ENCODE results near the gene CENPO.

CENPO gene

DNA sequence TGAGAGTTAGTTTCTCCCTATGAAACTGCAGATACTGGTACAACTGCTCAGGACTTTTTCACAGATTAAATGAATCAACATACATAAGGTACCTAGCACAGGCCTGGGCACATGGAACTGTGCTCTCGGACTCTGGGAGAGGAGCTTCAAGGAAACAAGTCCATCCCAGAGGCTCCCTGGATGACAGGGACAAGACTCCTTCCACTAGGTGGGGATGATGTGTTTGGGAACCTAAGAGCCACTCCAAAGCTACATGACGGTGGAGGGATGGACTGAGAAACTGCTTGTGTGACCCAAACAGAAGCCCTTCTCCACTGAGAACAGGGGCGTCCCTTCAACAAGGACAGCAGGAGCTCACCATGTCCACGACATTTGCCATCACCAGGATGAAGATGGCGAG is 37.1 kb downstream of the CENPO start:
- H3K9me3 ChIP-seq (ENCODE audit: insufficient read depth, low read length) = peaks cover 6% of the 10 kb centered on the region; the same call in 1 of the 2 replicates
- no peak for TF ChIP-seq ZNF274 (IDR thresholded peaks at IDR 0.05; ENCODE audit: low read depth, low read length)
- H3K27me3 ChIP-seq (ENCODE audit: insufficient read depth, insufficient read length) = no peaks in the 10 kb centered on the region
- no peak for DNase-seq (ENCODE audit: low read depth, low spot score)
- no peak overlapping the region for H3K9ac ChIP-seq (ENCODE audit: insufficient read length, low read depth)
- peaks cover 26% of the 10 kb centered on the region for H3K36me3 ChIP-seq (ENCODE audit: insufficient read depth, insufficient read length, low read length)
- peaks cover 16% of the 10 kb centered on the region for H3K4me1 ChIP-seq (ENCODE audit: insufficient read depth, insufficient read length)
- no peak overlapping the region for H3K4me3 ChIP-seq (ENCODE audit: insufficient read length, low read depth)

DNA sequence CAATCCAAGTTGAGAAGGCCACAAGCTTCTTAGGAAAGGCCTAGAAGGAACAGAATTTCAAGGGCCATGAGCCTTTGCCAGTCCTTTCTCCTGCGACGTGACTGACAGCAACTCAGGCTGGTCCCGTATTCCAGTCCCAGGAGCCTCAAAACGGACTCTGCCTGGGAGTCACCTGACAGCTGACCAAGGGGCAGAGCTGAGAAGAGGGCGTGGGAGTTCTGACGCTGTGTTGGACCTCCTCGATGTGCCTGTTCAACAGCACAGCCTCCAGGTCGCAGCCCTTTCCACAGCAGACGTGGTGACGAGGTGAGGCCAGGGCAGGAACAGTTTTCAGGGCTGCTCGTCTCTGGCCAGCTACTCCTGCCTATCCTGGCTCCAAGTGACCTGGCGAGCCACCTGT is 37.6 kb downstream of the CENPO start:
- Histone ChIP-seq H3K4me1 (ENCODE audit: insufficient read depth, insufficient read length) (peaks cover 17% of the 10 kb centered on the region), H3K36me3 (ENCODE audit: insufficient read depth, insufficient read length, low read length) (peaks cover 22% of the 10 kb centered on the region), H3K9me3 (ENCODE audit: insufficient read depth, low read length) (peaks cover 6% of the 10 kb centered on the region; the same call in 1 of the 2 replicates), H3K4me3 (ENCODE audit: insufficient read length, low read depth) (no peak overlapping the region), H3K27me3 (ENCODE audit: insufficient read depth, insufficient read length) (no peaks in the 10 kb centered on the region), H3K9ac (ENCODE audit: insufficient read length, low read depth) (no peak overlapping the region)
- no peak for DNase-seq (ENCODE audit: low read depth, low spot score)
- TF ChIP-seq YY1 (IDR thresholded peaks at IDR 0.05; ENCODE audit: insufficient read depth, insufficient read length) (no peak), SUZ12 (IDR thresholded peaks at IDR 0.05; ENCODE audit: extremely low read depth, insufficient read depth, insufficient read length) (no peak), ZNF274 (IDR thresholded peaks at IDR 0.05; ENCODE audit: low read depth, low read length) (no peak)

DNA sequence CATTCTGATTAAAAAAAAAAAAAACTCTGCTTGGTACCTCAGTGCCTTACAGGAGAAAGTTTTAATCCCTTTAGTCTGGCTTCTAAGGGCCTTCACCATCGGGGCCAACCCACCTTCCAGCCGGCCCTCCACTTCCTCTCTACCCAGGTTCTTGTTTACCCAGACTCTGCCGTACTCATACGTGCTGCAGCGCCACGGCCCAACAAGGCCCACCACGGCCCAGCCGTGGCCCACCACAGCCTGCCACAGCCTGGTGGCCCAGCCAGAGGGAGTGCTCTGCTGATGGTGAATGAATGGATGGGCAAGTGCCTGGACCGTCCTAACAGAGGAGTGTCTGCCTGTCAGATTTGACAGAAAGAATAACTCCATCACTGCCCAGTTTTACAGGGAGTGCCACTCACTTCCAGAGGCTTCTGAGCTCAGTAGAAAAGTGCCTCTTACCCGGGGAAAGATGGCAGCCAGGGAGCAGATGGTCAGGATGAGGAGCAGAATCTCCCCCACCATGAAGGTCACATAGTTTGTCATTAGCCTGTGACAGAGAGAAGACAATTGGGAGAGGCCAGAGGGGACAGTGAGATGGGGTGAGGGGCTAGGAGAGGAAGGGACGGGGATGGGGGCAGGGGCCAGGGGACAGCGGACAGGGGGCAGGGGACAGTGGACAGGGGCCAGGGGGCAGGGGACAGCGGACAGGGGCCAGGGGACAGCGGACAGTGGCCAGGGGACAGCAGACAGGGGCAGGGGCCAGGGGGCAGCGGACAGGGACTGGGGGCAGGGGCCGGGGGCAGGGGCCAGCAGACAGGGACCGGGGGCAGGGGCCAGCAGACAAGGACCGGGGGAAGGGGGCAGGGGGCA is 38.2 kb downstream of the CENPO start:
- no peak for TF ChIP-seq YY1 (IDR thresholded peaks at IDR 0.05; ENCODE audit: insufficient read depth, insufficient read length)
- TF ChIP-seq ZNF274 (IDR thresholded peaks at IDR 0.05; ENCODE audit: low read depth, low read length) = no peak
- no peak for TF ChIP-seq SUZ12 (IDR thresholded peaks at IDR 0.05; ENCODE audit: extremely low read depth, insufficient read depth, insufficient read length)
- no peak for DNase-seq (ENCODE audit: low read depth, low spot score)
- H3K27me3 ChIP-seq (ENCODE audit: insufficient read depth, insufficient read length) = no peaks in the 10 kb centered on the region
- H3K9me3 ChIP-seq (ENCODE audit: insufficient read depth, low read length) = peaks cover 6% of the 10 kb centered on the region; the same call in 1 of the 2 replicates
- peaks cover 17% of the 10 kb centered on the region for H3K4me1 ChIP-seq (ENCODE audit: insufficient read depth, insufficient read length)
- H3K9ac ChIP-seq (ENCODE audit: insufficient read length, low read depth) = no peak overlapping the region
- H3K36me3 ChIP-seq (ENCODE audit: insufficient read depth, insufficient read length, low read length) = peaks cover 26% of the 10 kb centered on the region
- no peak overlapping the region for H3K4me3 ChIP-seq (ENCODE audit: insufficient read length, low read depth)

DNA sequence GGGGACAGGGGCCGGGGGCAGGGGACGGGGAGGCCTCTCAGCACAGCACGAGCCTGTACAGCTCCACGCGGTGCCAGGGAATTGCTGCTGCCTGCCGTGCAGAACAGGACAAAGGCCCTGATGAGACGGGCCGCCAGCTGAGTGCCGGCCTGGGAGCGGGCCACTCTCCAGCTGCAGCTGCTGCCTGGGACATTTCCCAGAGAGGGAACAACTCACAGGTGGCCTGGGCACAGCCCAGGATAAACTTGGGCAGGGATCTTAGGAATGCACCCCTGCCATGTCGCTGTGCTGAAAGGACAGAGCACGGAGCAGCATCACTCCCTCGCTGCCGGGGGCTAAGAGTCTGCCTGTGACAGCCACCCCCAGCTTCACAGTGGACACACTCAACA is 38.8 kb downstream of the CENPO start:
- H3K27me3 ChIP-seq (ENCODE audit: insufficient read depth, insufficient read length) = no peaks in the 10 kb centered on the region
- TF ChIP-seq SUZ12 (IDR thresholded peaks at IDR 0.05; ENCODE audit: extremely low read depth, insufficient read depth, insufficient read length) (no peak), YY1 (IDR thresholded peaks at IDR 0.05; ENCODE audit: insufficient read depth, insufficient read length) (no peak), ZNF274 (IDR thresholded peaks at IDR 0.05; ENCODE audit: low read depth, low read length) (no peak)
- peaks cover 32% of the 10 kb centered on the region for H3K36me3 ChIP-seq (ENCODE audit: insufficient read depth, insufficient read length, low read length)
- DNase-seq (ENCODE audit: low read depth, low spot score) = no peak
- peaks cover 17% of the 10 kb centered on the region for H3K4me1 ChIP-seq (ENCODE audit: insufficient read depth, insufficient read length)
- peaks cover 6% of the 10 kb centered on the region; the same call in 1 of the 2 replicates for H3K9me3 ChIP-seq (ENCODE audit: insufficient read depth, low read length)
- no peak overlapping the region for H3K9ac ChIP-seq (ENCODE audit: insufficient read length, low read depth)
- no peak overlapping the region for H3K4me3 ChIP-seq (ENCODE audit: insufficient read length, low read depth)

DNA sequence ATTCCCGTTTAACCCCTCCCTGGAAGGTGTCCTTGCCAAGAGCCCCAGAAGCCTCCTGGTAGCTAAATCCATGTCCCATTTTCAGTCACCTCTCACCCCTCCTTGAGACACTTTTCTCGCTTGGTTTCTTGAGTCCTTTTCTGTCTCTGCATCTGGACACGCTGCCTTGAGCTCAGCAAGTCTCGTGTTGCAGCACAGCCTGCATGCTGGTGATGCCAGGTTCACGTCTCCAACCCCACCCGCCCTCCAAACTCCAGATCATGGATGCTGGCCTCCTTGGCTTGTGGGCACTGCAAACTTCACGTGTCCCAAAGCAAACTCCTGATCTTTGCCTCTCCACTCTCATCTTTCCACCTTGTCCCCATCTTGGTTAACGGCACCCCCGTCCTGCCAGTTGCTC is 39.3 kb downstream of the CENPO start:
- H3K4me3 ChIP-seq (ENCODE audit: insufficient read length, low read depth) = no peak overlapping the region
- H3K4me1 ChIP-seq (ENCODE audit: insufficient read depth, insufficient read length) = peaks cover 17% of the 10 kb centered on the region
- H3K36me3 ChIP-seq (ENCODE audit: insufficient read depth, insufficient read length, low read length) = peaks cover 30% of the 10 kb centered on the region
- no peak overlapping the region for H3K9ac ChIP-seq (ENCODE audit: insufficient read length, low read depth)
- no peaks in the 10 kb centered on the region for H3K27me3 ChIP-seq (ENCODE audit: insufficient read depth, insufficient read length)
- no peak for DNase-seq (ENCODE audit: low read depth, low spot score)
- H3K9me3 ChIP-seq (ENCODE audit: insufficient read depth, low read length) = peaks cover 6% of the 10 kb centered on the region; the same call in 1 of the 2 replicates
- no peak for TF ChIP-seq YY1 (IDR thresholded peaks at IDR 0.05; ENCODE audit: insufficient read depth, insufficient read length)
- no peak for TF ChIP-seq SUZ12 (IDR thresholded peaks at IDR 0.05; ENCODE audit: extremely low read depth, insufficient read depth, insufficient read length)
- TF ChIP-seq ZNF274 (IDR thresholded peaks at IDR 0.05; ENCODE audit: low read depth, low read length) = no peak

DNA sequence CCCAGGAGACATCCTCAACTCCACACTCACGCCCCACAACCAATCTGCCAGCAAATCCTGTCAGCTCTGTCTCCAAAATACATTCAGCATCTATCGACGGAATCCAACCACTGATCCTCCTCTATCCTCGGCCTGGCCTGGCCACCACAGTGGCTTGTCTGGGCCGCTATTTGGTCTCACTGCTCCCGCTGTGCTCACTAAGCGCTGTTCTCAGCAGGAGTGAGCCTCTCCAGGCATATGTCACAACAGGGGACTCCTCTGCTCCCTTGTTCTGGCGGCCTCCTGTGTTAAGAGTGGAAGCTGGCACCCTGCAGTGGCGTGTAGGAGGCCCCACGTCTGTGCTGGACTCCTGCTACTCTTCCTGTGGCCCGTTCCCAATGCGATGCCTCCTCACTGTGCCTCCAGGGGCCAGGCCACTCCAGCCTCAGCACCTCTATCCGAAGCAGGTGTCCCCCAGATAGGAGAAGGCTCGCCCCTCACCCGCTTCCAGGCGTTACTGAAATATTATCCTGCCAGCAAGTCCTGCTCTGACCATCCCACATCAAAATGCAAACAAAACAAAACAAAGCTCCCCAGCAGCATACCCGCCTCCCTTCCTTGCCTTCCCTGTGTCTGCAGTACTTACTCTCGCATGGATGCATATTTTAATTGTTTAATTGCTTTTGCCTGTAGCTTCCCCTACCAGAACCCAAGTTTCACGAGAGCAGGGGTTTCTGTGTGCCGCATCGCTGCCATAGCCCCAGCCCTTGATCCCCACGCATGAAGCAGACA is 39.9 kb downstream of the CENPO start:
- Histone ChIP-seq H3K27me3 (ENCODE audit: insufficient read depth, insufficient read length) (no peaks in the 10 kb centered on the region), H3K9ac (ENCODE audit: insufficient read length, low read depth) (no peak overlapping the region), H3K36me3 (ENCODE audit: insufficient read depth, insufficient read length, low read length) (peaks cover 27% of the 10 kb centered on the region), H3K9me3 (ENCODE audit: insufficient read depth, low read length) (peaks cover 6% of the 10 kb centered on the region; the same call in 1 of the 2 replicates), H3K4me3 (ENCODE audit: insufficient read length, low read depth) (no peak overlapping the region), H3K4me1 (ENCODE audit: insufficient read depth, insufficient read length) (peaks cover 17% of the 10 kb centered on the region)
- DNase-seq (ENCODE audit: low read depth, low spot score) = no peak
- TF ChIP-seq ZNF274 (IDR thresholded peaks at IDR 0.05; ENCODE audit: low read depth, low read length) (no peak), SUZ12 (IDR thresholded peaks at IDR 0.05; ENCODE audit: extremely low read depth, insufficient read depth, insufficient read length) (no peak), YY1 (IDR thresholded peaks at IDR 0.05; ENCODE audit: insufficient read depth, insufficient read length) (no peak)
